Effector memory CD8-positive, alpha-beta T cell (primary cell): ENCODE data around the gene LAMTOR4.

Experiments
- ATAC-seq: fragments of 150-1000 bp; cut with Tn5 transposase; replicated peaks from 2 replicates; pipeline ENCODE4 v1.10.0; 2021; ENCODE audit warnings: mild to moderate bottlenecking, moderate library complexity
- DNase-seq, 3 experiments: peaks; one replicate each; pipeline ENCODE4 v3.0.0; 2021
- H3K27ac Mint-ChIP-seq, 2 donors: one replicate each; pipeline ENCODE4 v1.8.0; 2022; ENCODE audit warnings: mild to moderate bottlenecking in 2 of 2, mixed read lengths in 2 of 2, moderate library complexity in 2 of 2
- H3K27me3 Mint-ChIP-seq, 2 donors: one replicate each; pipeline ENCODE4 v1.8.0; 2022; ENCODE audit warnings: mixed read lengths in 2 of 2
- H3K36me3 Mint-ChIP-seq: one replicate; pipeline ENCODE4 v1.8.0; 2022; ENCODE audit warnings: mild to moderate bottlenecking, moderate library complexity, mixed read lengths; ENCODE audit not compliant: insufficient read depth
- H3K4me1 Mint-ChIP-seq, 2 donors: one replicate each; pipeline ENCODE4 v1.8.0; 2022; ENCODE audit warnings: low read depth in 2 of 2, mixed read lengths in 2 of 2
- H3K4me3 Mint-ChIP-seq, 2 donors: one replicate each; pipeline ENCODE4 v1.8.0; 2022; ENCODE audit warnings: mild to moderate bottlenecking in 2 of 2, mixed read lengths in 2 of 2, moderate library complexity in 2 of 2
- H3K9me3 Mint-ChIP-seq, 2 donors: one replicate each; pipeline ENCODE4 v1.8.0; 2022; ENCODE audit warnings: mixed read lengths in 2 of 2
- total RNA-seq, 9 experiments: gene quantifications; one replicate each; lab custom pipeline; 2026; lab: John Stamatoyannopoulos, UW

LAMTOR4 gene
- total RNA-seq, result 27.6 to 56.0 (median 34.4) reads per million in 9 experiments

- H3K27me3 Mint-ChIP-seq, result no peaks in the 10 kb centered on the region
- H3K27ac Mint-ChIP-seq, result peak within 1 kb of the TSS; percentile 97 to 99
- DNase-seq (peak; percentile 96 to 97 (median 97)), ATAC-seq (peak; percentile 92)
- peaks cover 31% of the 10 kb centered on the region for H3K36me3 Mint-ChIP-seq
- peak within 1 kb of the TSS; percentile 98 to 99 for H3K4me3 Mint-ChIP-seq
- H3K9me3 Mint-ChIP-seq, result no peaks in the 10 kb centered on the region
- peaks cover 30 to 31% of the 10 kb centered on the region in 2 donors for H3K4me1 Mint-ChIP-seq
Observed at GRCh38 chr7:100148559-100149328, at the start of gene LAMTOR4. Gene LAMTOR4, plus strand, starts transcription at chr7:100148918. Its CDS starts 55 bp downstream, at chr7:100148973.

GRCh38 chr7:100099452-100099851 lies 49.3 kb upstream of the LAMTOR4 start:
- H3K4me3 Mint-ChIP-seq, result peak overlapping the region; percentile 92 to 96
- DNase-seq (no peak), ATAC-seq (no peak)
- H3K27ac Mint-ChIP-seq, result peak overlapping the region; percentile 98 to 99
- H3K27me3 Mint-ChIP-seq, result no peaks in the 10 kb centered on the region
- H3K36me3 Mint-ChIP-seq, result peaks cover 86% of the 10 kb centered on the region
- H3K9me3 Mint-ChIP-seq, result no peaks in the 10 kb centered on the region
- H3K4me1 Mint-ChIP-seq, result peaks cover 30 to 32% of the 10 kb centered on the region in 2 donors

- Mint-ChIP-seq H3K27me3 (no peaks in the 10 kb centered on the region), H3K27ac (peak overlapping the region; percentile 98 to 99), H3K4me1 (peaks cover 30 to 32% of the 10 kb centered on the region in 2 donors), H3K4me3 (peak overlapping the region; percentile 92 to 96), H3K36me3 (peaks cover 75% of the 10 kb centered on the region), H3K9me3 (no peaks in the 10 kb centered on the region)
- ATAC-seq (peak; percentile 75), DNase-seq (peak; percentile 79 to 87 (median 84))
Observed at GRCh38 chr7:100100420-100101015, 48.2 kb upstream of the LAMTOR4 start.

- Mint-ChIP-seq H3K27ac (peak within 1 kb of the TSS; percentile 98 to 99), H3K4me3 (peak within 1 kb of the TSS; percentile 92 to 96), H3K9me3 (no peaks in the 10 kb centered on the region), H3K27me3 (no peaks in the 10 kb centered on the region), H3K36me3 (peaks cover 68% of the 10 kb centered on the region), H3K4me1 (peaks cover 29 to 30% of the 10 kb centered on the region in 2 donors)
- DNase-seq, result peak; percentile 91 to 93 (median 93)
- ATAC-seq, result peak; percentile 82
Observed at GRCh38 chr7:100101016-100101862, 47.5 kb upstream of the LAMTOR4 start, which contains the start of the genes AP4M1 and MCM7. Gene AP4M1, plus strand, starts transcription at chr7:100101643. Its CDS starts 72 bp downstream, at chr7:100101715. Gene MCM7, minus strand, starts transcription at chr7:100101397. Its CDS starts 103 bp downstream, at chr7:100101294.

- no peak for DNase-seq
- H3K4me1 Mint-ChIP-seq, result peaks cover 25 to 27% of the 10 kb centered on the region in 2 donors
- peaks cover 49% of the 10 kb centered on the region for H3K36me3 Mint-ChIP-seq
- peak overlapping the region; percentile 82 to 98 for H3K27ac Mint-ChIP-seq
- no peaks in the 10 kb centered on the region for H3K27me3 Mint-ChIP-seq
- peak overlapping the region; percentile 76 to 96 for H3K4me3 Mint-ChIP-seq
- no peak for ATAC-seq
- H3K9me3 Mint-ChIP-seq, result no peaks in the 10 kb centered on the region
Observed at GRCh38 chr7:100102950-100103840, 45.5 kb upstream of the LAMTOR4 start.

- peak overlapping the region in 1 of 2 donors; percentile 28 for H3K27ac Mint-ChIP-seq
- H3K9me3 Mint-ChIP-seq, result no peaks in the 10 kb centered on the region
- no peak overlapping the region for H3K4me3 Mint-ChIP-seq
- H3K4me1 Mint-ChIP-seq, result peaks cover 5 to 9% of the 10 kb centered on the region in 2 donors
- no peak for DNase-seq
- H3K36me3 Mint-ChIP-seq, result peaks cover 44% of the 10 kb centered on the region
- H3K27me3 Mint-ChIP-seq, result no peaks in the 10 kb centered on the region
- ATAC-seq, result no peak
Observed at GRCh38 chr7:100105534-100105933, 43.2 kb upstream of the LAMTOR4 start.

- DNase-seq (no peak), ATAC-seq (no peak)
- no peaks in the 10 kb centered on the region for H3K27me3 Mint-ChIP-seq
- H3K4me1 Mint-ChIP-seq, result peaks cover 5 to 8% of the 10 kb centered on the region in 2 donors
- H3K4me3 Mint-ChIP-seq, result no peak overlapping the region
- peaks cover 42% of the 10 kb centered on the region for H3K36me3 Mint-ChIP-seq
- H3K9me3 Mint-ChIP-seq, result no peaks in the 10 kb centered on the region
- H3K27ac Mint-ChIP-seq, result no peak overlapping the region
Observed at GRCh38 chr7:100106633-100107032, 42.1 kb upstream of the LAMTOR4 start.

- H3K4me1 Mint-ChIP-seq, result peaks cover 5 to 8% of the 10 kb centered on the region in 2 donors
- no peak overlapping the region for H3K4me3 Mint-ChIP-seq
- no peaks in the 10 kb centered on the region for H3K9me3 Mint-ChIP-seq
- no peak for DNase-seq
- H3K27ac Mint-ChIP-seq, result peak overlapping the region in 1 of 2 donors; percentile 77
- no peak for ATAC-seq
- H3K27me3 Mint-ChIP-seq, result no peaks in the 10 kb centered on the region
- H3K36me3 Mint-ChIP-seq, result peaks cover 40% of the 10 kb centered on the region
Observed at GRCh38 chr7:100107125-100107737, 41.5 kb upstream of the LAMTOR4 start.

GRCh38 chr7:100107890-100108289 lies 40.8 kb upstream of the LAMTOR4 start:
- Mint-ChIP-seq H3K27ac (peak overlapping the region in 1 of 2 donors; percentile 77), H3K27me3 (no peaks in the 10 kb centered on the region), H3K4me1 (peaks cover 0 to 3% of the 10 kb centered on the region in 2 donors), H3K9me3 (no peaks in the 10 kb centered on the region), H3K4me3 (no peak overlapping the region), H3K36me3 (peaks cover 44% of the 10 kb centered on the region)
- ATAC-seq (no peak), DNase-seq (no peak)

- DNase-seq (no peak), ATAC-seq (no peak)
- H3K36me3 Mint-ChIP-seq, result peaks cover 38% of the 10 kb centered on the region
- peaks cover 0 to 1% of the 10 kb centered on the region in 2 donors for H3K4me1 Mint-ChIP-seq
- no peaks in the 10 kb centered on the region for H3K27me3 Mint-ChIP-seq
- no peak overlapping the region for H3K4me3 Mint-ChIP-seq
- H3K27ac Mint-ChIP-seq, result no peak overlapping the region
- H3K9me3 Mint-ChIP-seq, result no peaks in the 10 kb centered on the region
Observed at GRCh38 chr7:100109521-100110163, 39.1 kb upstream of the LAMTOR4 start.

- H3K4me1 Mint-ChIP-seq, result peaks cover 0 to 1% of the 10 kb centered on the region in 2 donors
- DNase-seq (no peak), ATAC-seq (no peak)
- H3K27ac Mint-ChIP-seq, result peak overlapping the region in 1 of 2 donors; percentile 67
- H3K36me3 Mint-ChIP-seq, result peaks cover 38% of the 10 kb centered on the region
- H3K9me3 Mint-ChIP-seq, result no peaks in the 10 kb centered on the region
- no peaks in the 10 kb centered on the region for H3K27me3 Mint-ChIP-seq
- no peak overlapping the region for H3K4me3 Mint-ChIP-seq
Observed at GRCh38 chr7:100111156-100111555, 37.6 kb upstream of the LAMTOR4 start.
